Retinal pigment epithelial cell (primary cell): ENCODE measurements around the gene MAPK4.

Experiments
- DNase-seq: peaks from one replicate; pipeline ENCODE4 v3.0.0-alpha.2; 2010; ENCODE audit warnings: low read depth
- H3K4me3 ChIP-seq: 2 replicates; pipeline ENCODE4 v1.5.1; 2011; ENCODE audit warnings: mild to moderate bottlenecking, low read length, control low read depth, moderate library complexity
- CTCF ChIP-seq: conservative IDR thresholded peaks from 2 replicates; pipeline ENCODE4 v1.5.1; 2011; ENCODE audit warnings: low read depth, low read length, control low read depth, inconsistent platforms

MAPK4 gene

GRCh38 chr18:50632895-50633515 is 73.1 kb downstream of the MAPK4 start:
- no peak for TF ChIP-seq CTCF
- DNase-seq = no peak
- H3K4me3 ChIP-seq = no peak overlapping the region

GRCh38 chr18:50633992-50634391 is 74.1 kb downstream of the MAPK4 start:
- TF ChIP-seq CTCF = no peak
- H3K4me3 ChIP-seq = no peak overlapping the region
- DNase-seq = no peak

- DNase-seq = no peak
- H3K4me3 ChIP-seq = no peak overlapping the region
- no peak for TF ChIP-seq CTCF
Observed at GRCh38 chr18:50636366-50637057, 76.6 kb downstream of the MAPK4 start.

- no peak for DNase-seq
- TF ChIP-seq CTCF = no peak
- H3K4me3 ChIP-seq = no peak overlapping the region
Observed at GRCh38 chr18:50638016-50638883, 78.4 kb downstream of the MAPK4 start.

- no peak overlapping the region for H3K4me3 ChIP-seq
- no peak for DNase-seq
- no peak for TF ChIP-seq CTCF
Observed at GRCh38 chr18:50638884-50639420, 79.1 kb downstream of the MAPK4 start.

- DNase-seq = no peak
- no peak for TF ChIP-seq CTCF
- no peak overlapping the region for H3K4me3 ChIP-seq
Observed at GRCh38 chr18:50639711-50640110, 79.8 kb downstream of the MAPK4 start.
